Epithelial cell of esophagus (primary cell): ENCODE data around the gene ETS1.

Experiments used
- DNase-seq: peaks from one replicate; pipeline ENCODE4 v3.0.0; 2010; ENCODE audit warnings: low read depth
- H3K4me3 ChIP-seq: 2 replicates; pipeline ENCODE4 v1.5.1; 2011; ENCODE audit warnings: mild to moderate bottlenecking, low read length, control low read depth
- TF ChIP-seq, protein P1 (sequence below): IDR thresholded peaks from 2 replicates; pipeline ENCODE4 v1.5.1; 2011; ENCODE audit warnings: low read depth, mild to moderate bottlenecking, low read length, control low read depth, inconsistent platforms; ENCODE audit not compliant: insufficient read depth; ENCODE audit errors: missing control alignments

Gene ETS1

DNA sequence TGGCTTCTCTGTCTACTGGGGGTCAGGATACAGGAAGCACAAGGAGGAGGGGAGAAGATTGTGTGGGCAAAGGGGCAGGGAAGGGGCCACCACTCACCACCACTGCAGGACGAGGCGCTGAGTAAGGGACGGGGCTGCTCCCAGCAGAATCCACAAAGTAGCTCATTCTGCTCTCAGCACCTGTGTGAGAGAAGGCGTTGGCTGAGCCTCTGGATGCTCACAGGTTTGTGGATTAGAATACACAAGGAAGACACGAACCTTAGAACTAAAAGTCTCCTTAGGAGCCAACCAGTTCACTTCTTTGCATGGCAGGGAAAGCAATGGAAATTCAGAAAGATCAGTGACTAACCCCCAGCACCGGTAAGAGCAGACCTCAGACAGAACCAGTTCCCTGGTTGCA lies 14.4 kb downstream of the ETS1 start:
- TF ChIP-seq, protein P1, sequence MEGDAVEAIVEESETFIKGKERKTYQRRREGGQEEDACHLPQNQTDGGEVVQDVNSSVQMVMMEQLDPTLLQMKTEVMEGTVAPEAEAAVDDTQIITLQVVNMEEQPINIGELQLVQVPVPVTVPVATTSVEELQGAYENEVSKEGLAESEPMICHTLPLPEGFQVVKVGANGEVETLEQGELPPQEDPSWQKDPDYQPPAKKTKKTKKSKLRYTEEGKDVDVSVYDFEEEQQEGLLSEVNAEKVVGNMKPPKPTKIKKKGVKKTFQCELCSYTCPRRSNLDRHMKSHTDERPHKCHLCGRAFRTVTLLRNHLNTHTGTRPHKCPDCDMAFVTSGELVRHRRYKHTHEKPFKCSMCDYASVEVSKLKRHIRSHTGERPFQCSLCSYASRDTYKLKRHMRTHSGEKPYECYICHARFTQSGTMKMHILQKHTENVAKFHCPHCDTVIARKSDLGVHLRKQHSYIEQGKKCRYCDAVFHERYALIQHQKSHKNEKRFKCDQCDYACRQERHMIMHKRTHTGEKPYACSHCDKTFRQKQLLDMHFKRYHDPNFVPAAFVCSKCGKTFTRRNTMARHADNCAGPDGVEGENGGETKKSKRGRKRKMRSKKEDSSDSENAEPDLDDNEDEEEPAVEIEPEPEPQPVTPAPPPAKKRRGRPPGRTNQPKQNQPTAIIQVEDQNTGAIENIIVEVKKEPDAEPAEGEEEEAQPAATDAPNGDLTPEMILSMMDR = no peak
- no peak for DNase-seq

DNA sequence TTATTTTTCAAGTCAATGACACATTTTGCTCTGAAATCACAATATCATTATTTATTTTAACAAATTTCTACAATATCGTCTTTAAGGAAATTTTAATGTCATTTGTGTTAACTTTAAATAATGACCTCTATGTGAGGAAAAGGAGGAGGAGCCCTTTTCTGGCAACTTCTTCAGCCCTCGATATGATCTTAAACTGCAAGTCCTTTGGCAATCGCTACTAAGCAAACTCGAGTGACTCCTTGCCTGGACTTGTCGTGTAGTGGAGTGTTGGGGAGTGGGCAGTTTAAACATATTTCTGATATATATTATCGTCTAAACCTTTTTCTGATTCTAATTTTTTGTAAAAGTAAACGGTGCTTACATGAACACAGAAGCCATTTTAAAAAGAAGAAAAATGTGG lies 16.7 kb downstream of the ETS1 start:
- no peak overlapping the region for H3K4me3 ChIP-seq
- TF ChIP-seq, protein P1 = no peak

More for the DNA sequence above, 14.4 kb downstream of the ETS1 start:
- H3K4me3 ChIP-seq = no peak overlapping the region

DNA sequence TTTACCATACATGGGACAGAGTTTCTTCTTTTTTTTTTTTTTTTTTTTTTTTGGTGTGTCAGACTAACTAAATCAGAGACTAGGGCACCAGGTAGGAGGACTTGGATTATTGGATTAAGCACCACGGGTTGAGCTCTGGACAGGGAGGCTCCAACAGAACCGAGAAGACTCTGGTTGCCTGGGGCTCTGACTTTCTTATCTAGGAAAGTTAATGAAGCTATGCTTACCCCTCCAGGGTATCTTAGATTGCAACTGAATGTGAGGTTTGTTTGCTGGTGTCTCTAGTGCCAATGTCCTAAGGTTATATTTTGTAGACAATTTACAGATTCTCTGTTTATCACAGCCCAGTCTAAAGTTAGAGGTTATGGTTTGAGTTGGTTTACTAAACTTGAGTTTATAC lies 18.1 kb downstream of the ETS1 start:
- TF ChIP-seq, protein P1 = no peak
- H3K4me3 ChIP-seq = no peak overlapping the region

More for the DNA sequence above, 16.7 kb downstream of the ETS1 start:
- DNase-seq = no peak

DNA sequence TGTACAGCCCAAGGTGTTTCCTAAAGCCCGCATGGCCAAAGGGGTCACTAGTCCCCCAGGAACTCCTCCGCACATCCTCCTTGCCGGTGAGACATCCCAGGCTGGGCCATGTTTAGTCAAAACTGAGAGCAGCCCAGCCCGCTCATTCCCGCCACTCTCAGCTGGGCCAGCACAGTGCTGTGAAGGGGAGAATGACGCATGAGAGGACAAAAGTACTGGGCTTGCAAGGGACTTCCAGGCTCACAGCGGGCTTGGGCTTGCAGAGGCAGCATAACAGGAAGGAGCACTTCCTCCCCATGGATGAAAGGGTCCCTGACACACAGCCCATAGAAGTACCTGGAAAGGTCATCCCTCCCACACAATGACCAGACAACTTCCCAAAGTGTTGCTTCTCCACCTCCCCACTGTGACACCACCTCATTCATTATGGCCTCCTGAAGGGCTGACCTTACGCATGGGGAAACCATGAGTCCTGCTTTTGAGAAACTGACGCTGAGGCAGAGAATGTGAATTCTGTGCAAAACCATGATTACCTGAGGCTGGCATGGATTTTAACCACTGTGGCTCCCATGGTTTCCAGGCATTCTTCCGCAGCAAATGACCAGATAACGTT lies 19.1 kb downstream of the ETS1 start:
- peak; percentile 42 for DNase-seq
- H3K4me3 ChIP-seq = no peak overlapping the region
- TF ChIP-seq, protein P1 = no peak

More for the DNA sequence above, 18.1 kb downstream of the ETS1 start:
- no peak for DNase-seq

DNA sequence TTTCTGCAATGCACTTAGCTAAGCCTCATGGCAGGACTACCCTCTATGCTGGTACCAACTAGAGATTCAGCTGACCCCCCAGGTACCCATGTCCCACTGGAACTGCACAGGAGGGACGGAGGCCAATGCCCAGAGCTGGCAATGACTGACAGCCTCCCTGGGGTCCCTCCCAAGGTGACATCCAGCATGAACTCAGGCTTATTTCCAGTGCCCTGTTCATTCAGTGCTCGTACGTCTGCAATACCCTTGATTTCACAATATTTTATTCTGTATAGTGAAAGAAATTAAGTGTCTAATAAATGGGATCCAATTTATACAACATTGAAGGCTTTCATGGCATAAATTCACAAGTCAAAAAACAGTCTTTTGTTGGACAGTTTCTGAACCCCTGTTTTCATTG lies 20.2 kb downstream of the ETS1 start:
- H3K4me3 ChIP-seq = no peak overlapping the region
- no peak for DNase-seq
- TF ChIP-seq, protein P1 = no peak

DNA sequence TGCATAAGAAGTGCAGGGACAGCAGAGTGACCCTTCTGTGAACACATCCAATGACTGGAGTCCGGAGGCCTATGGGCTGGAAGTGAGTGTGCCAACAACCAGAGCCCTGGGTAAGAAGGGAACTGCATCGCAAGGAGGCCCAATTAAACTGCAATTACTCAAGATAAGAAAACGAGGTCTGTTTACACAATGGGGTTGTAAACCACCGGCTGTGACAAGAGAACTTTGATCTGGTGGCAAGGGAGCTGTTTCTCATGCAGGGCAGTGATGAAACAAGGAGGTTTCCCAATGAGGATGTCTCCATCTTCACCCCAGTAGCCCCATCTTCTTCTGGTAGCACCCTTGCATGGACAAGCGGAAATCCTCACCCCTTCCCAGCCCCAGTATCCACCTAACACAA lies 21.5 kb downstream of the ETS1 start:
- no peak overlapping the region for H3K4me3 ChIP-seq
- no peak for DNase-seq
- TF ChIP-seq, protein P1 = no peak

DNA sequence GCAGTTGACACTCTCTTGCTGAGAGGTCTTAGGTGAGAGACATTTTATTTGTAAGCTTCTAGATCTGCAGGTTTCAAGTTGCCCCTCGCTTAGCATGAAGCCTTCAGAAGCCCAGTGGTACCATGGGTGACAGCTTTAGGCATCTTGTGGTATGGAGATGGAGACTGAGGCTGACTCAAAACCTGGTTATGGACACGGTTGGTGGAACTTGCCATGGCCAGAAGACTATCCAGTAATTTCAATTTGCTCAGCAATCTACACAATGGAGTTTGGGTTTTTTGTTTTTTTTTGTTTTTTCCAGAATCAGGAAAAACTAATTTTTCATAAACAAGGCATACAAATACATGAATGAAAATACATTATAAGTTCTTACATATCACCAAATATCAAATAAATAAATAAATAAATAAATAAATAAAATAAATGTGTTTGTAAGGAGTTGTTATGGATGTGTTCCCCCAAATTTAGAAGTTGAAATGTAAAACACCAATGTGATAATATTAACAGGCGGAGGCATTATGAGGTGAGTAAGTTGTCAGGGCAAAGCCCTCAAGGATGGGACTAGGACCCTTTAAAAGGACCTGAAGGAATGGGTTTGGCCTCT lies 22.6 kb downstream of the ETS1 start:
- DNase-seq = no peak
- TF ChIP-seq, protein P1 = no peak
- no peak overlapping the region for H3K4me3 ChIP-seq
